ENCODE results near the gene LGR6.

Gene LGR6

GRCh38 chr1:202220733-202221132 lies 27.1 kb downstream of the LGR6 start:
- no peak for DNase-seq (ENCODE audit: low read depth in 2 of 2)

GRCh38 chr1:202221911-202222909 lies 28.6 kb downstream of the LGR6 start:
- DNase-seq (ENCODE audit: low read depth in 2 of 2): no peak

DNA sequence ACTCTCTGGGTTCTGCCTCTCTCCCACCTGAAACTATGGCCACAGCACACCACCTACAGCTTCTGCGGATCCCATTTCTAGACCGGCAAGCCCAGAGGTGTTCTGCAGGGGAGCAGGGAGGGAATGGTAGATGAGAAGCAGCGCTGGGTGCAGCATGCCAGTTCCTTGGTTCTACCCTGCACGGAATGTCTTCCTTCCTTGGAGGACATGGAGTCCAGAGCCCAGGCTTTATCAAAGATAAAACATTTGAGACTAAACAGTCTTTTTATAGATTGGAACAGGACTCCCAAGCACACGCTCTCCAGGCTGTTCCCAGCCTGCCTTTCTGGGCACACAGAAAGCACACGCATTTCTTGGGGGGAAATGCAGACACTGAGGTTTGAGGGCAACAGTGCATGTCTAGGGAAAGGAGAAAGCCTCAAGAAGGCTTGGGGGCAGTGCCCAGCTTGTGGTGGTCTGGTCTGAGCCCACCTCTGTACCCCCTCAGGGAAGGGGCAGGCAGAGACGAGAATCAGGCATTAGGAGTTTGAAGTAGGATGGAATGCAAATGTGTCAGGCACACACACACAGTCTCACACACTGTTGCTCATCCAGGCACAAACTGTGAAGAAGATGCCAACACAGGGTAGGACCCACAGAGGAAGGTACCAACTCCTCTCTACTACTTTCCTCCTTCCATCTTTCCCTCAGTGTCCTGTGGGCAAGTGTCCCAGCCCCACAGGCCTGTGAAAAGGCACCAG lies 29.7 kb downstream of the LGR6 start:
- no peak for DNase-seq (ENCODE audit: low read depth in 2 of 2)

DNA sequence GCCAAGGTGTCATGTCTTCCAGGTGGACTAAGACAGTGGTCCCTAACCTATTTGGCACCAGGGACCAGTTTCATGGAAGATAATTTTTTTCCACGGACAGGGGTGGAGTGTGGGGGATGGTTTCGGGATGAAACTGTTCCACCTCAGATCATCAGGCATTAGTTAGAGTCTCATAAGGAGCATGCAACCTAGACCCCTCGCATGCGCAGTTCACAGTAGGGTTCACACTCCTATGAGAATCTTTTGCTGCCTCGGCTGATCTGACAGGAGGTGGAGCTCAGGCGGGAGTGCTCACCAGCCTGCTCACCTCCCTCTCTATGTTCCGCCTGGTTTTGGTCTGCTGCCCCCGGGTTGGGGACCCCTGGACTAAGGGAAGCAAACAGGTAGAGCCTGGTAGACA lies 30.9 kb downstream of the LGR6 start:
- no peak for DNase-seq (ENCODE audit: low read depth in 2 of 2)

DNA sequence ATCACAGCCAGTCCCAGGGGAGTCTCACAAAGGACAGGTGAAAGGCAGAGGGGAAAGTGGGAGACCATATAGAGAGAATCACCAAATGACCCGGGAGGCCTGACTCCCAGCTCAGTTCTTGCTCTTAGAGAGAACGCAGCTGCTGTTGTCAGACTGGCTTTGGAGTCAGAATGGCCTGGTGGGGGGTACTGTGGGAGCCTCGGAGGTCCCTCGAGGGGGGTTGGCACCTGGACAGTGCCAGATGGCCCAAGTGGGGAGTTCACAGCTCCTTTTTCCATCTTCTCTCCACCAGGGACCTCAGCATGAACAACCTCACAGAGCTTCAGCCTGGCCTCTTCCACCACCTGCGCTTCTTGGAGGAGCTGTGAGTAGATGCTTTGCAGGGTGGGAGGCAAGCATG lies 31.5 kb downstream of the LGR6 start:
- no peak for DNase-seq (ENCODE audit: low read depth in 2 of 2)

- no peak for DNase-seq (ENCODE audit: low read depth in 2 of 2)
These were observed 33.6 kb downstream of the LGR6 start for GRCh38 chr1:202227053-202227672.

- DNase-seq (ENCODE audit: low read depth in 2 of 2): no peak
These were observed 34.4 kb downstream of the LGR6 start for GRCh38 chr1:202227997-202228401.

DNA sequence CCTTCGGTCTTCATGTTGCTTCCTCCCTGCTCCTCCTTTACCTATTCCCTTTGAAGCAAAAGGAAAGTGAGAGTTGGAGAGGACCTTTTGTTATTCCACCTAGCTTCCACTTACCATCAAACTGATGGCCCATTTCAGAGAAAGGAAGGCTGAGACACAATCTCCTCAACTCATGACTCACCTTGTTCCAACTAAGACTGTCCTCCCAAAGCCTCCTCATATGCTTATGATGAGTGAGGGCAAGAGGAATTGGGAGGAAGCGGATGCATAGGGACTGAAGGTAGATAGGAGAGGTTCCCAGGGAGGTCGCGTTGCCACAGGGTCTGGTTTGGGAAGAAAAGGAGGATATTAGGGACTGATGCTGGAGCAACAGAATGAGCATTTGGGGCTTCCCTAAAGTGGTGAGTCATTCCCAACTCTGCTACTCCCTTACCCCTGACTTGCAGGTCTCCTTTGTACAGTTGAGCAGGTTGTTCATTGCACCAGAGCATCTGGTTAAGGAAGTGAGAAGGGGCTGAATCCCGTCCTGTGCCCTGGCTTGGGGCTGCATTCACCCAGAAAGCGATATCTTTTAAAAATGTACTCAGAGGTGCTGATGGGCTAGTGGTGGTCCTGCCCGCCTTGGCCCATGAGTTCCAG lies 35.0 kb downstream of the LGR6 start:
- no peak for DNase-seq (ENCODE audit: low read depth in 2 of 2)

DNA sequence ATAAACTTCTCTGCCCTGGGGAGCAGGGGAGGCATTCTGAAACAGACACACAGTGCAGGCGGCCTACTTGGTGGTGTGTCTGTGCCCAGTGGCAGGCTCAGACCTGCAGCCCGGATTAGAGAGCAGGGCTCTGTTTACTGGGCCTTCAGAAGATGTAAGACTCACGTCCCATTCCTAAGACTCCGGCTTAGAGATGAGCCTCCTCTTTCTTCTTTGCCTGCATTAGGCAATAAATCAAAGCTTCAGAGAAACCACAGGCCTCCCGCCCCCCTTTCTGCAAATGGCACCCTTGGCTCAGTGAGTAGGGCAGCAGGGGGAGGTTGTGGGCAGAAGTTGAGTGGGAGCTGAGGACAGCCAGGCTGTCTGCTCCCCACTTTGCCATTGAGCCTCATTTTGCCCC lies 35.8 kb downstream of the LGR6 start:
- DNase-seq (ENCODE audit: low read depth in 2 of 2): no peak

DNA sequence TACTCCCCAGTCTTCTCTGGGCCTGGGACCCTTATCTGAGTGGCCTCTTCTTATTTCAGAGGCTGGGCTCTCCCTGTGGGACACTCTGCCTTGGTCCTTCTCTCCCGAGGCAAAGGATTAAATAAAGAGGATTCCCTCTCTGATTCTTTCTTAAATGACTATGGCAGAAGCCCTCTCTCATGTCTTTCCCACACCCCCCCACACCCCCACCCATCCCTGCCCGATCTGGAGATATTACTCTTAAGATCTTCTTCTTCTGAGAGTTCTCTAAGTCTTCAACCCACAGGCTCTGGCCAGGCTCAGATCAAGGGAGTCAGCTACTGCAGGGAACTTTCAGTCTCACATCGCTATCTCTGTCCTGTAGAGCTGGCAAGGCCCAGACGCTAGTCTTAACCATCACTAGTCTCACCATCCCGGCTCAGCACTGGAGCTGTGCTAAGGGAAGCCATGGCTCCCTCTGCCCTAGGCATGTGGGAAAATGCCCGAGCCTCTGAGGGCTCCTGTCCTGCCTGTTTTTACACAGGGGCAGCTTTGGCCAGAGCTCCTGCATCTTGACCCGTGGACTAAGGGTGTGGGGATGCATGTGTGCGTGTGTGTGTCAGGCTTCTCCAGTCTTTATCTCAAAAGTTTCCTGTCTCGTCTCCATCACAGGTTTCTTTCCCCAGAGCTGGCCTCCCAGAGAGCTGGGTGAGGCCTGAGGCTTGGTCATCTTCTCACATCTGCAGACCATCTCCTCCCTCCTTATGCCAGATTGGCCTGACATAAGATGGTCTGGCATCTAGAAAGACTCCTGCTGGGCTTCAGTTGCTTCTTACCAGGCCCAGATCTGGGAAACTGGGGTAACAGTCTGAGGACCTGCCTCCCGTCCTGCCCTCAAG lies 36.7 kb downstream of the LGR6 start:
- DNase-seq (ENCODE audit: low read depth in 2 of 2): no peak

DNA sequence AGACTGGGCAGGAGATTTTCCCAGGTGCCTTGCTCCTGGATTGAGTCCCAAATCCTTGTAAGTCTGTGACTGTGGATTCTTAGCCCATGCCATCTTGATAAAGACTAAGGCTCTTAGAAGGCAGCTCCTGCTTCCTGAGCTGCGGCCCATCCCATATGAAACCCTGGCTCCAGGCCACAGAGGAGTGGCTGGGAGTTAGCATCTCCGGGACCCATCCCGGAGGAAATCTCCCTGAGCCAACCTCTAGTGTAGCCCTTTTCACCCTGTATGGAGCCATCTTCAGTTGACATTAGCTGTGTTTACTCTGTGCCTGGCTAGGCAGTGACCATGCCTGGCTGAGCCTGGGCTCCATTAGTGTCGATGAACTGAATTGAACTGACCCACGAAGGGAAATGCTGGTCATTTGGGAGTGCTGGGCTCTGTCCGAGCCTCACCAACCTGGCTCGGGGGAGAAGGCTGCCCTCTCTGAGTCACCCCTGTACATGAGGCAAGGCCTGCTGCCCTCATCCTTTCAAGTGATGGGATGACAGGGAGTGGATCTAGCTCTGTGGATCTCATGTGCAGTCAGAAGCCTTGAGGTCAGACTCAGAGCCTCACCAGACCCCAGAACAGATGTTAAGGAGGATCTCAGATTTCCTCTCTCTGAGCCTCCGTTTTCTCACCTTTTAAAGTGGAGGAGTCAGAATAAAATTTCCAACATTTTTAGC lies 37.5 kb downstream of the LGR6 start:
- DNase-seq (ENCODE audit: low read depth in 2 of 2): no peak

DNA sequence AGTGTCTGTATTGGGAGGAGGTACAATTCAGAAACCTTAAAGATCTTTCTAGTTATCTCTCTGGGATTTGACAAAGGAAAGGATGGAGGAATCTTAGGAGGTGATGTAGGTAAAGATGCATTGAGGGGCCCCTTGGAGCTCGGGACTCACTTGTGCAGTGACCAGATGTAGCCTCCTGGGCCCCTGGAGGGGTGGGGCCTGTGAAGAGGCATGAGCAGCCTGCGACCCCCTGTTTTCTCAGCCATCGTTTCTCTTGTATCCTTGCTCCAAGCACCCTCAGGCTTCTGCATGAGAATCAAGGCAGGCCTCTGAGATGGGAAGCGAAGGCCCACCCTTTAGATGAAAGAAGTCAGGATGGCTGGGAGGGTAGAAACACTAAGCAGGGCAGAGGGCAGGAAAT lies 39.6 kb downstream of the LGR6 start:
- DNase-seq (ENCODE audit: low read depth in 2 of 2): no peak

DNA sequence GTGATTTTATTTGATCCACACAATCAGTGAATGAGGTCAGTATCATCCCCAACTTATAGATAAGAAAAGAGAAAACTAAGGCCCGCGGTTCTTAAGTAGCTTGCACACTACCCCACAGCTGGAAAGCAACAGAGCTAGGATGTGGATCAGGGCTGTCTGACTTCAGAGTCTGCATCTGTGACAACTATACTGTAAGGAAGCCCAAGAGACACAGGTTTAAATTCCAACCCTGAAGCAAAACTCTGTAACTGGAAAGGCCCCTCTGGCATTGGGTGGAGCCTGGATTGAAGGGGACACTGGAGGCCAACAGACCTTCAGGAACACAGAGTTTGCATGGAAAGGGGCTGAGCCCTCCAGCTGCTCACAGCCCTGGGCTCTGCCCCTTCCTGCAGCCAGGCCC lies 40.2 kb downstream of the LGR6 start:
- no peak for DNase-seq (ENCODE audit: low read depth in 2 of 2)

DNA sequence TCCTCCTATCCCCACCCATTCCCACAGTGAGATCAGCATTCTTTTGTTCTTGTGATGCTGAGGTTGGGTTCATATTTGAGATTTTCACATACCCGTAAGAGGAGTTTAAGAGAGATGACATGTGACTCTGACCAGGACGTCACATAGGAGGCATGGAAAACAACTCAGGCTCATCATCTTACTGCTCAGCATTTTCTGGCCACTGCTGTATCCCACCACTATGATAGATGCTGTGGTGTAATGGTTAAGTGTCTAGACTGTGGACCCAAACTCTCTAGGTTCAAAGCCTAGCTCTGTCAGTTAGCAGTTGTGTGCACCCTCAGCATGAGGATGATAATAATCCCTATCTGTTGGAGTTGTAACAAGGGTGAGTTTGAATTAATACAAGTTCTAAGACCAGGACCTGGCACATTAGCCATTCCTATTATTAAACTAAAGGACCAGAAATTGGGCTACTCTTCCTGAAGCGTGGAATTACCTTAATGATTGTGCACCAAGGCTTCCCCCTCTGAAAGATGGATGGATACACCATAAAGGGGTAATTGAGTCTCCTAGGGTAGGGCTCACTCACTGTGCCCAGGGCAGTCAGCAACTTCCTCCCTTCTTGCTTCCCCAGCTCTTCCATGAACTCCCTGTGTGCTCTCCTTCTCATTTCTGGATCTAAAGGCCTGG lies 40.9 kb downstream of the LGR6 start:
- no peak for DNase-seq (ENCODE audit: low read depth in 2 of 2)

- no peak for DNase-seq (ENCODE audit: low read depth in 2 of 2)
These were observed 41.5 kb downstream of the LGR6 start for GRCh38 chr1:202235003-202235660.

DNA sequence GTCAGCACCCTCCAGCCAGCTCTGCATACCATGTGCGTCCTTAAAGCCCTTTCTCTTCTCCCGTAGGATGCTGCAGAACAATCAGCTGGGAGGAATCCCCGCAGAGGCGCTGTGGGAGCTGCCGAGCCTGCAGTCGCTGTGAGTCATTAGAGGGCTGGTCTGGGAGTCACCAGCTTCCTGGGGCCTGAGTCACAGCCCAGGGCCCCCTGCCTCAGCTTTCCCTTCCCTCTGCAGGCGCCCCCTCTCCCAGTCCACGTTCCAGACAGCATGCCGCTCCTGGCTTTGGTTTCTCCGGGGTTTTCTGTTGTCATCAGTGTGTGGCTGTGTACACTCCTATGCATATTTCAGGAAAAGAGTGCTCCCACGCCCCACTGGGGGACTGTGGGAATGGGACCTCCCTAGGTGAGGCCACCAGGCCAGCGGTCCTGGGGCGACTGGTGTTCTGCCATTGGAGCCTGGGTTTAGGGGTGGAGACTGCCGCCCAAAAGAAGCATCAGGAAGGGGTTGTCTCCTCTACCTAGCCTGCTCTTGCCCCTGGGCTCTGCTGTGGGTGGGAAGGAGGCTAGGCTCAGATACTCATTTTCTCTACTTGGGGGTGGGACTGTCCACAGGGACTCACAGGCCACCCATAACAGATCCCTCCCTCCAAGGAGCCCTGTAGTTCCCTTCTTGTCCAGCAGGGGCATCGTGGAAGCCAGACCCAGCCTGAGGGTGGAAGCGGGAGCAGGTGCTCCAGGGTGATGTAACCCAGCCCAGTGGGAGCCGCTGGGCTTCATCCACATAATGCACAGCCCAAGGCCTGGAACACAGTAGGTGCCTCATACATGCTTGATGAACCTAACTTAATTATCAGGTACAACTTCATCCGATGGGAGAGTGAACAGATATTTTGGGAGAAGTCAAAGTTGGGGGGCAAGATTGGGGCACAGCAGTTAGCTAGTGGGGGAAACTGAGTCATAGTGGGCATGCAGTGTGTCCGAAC lies 42.5 kb downstream of the LGR6 start:
- peak; percentile 24 to 38 for DNase-seq (ENCODE audit: low read depth in 2 of 2)

DNA sequence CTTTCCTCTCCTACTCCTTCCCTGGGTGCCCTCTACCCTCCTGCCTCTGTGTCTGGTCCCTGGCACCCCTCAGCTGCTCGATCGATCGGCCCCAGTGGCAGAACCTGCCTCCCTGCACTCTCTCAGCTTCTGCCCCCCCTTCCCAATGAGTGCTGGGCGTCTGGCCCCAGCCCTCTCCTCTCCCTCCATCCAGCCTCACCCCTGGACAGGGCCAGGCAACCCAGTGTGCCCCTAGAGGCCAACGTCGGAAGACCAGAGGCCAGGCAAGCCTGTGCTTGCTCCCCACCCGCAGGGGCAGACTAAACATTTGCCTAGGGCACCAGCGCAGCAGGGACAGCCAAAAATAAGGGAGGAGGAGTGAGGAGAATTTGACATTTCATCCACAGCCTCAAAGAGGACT lies 43.5 kb downstream of the LGR6 start:
- DNase-seq (ENCODE audit: low read depth in 2 of 2): no peak

- no peak for DNase-seq (ENCODE audit: low read depth in 2 of 2)
These were observed 45.3 kb downstream of the LGR6 start for GRCh38 chr1:202238914-202239313.

Measured in stimulated activated CD8-positive, alpha-beta memory T cell treated with anti-CD3 and anti-CD28 coated beads, Interleukin-7, amount 100 ng/mL, for 4 hours (primary cell).